Measurements from ENCODE around the gene TACC2. TPM values are rescaled to one million over a fixed set of nuclear protein-coding genes. Genes with fewer than 3 reads are reported as not detected.
"Not testable (repeated sequence)": the region's sequence is repeated elsewhere in the genome, so short reads cannot be mapped to it uniquely, and the experiment has no call there.

Gene TACC2
- total RNA-seq, 4 donors from 2014 or later, result 63.1 to 102 (median 74.9) TPM

GRCh38 chr10:121956111-121957061 lies 32.6 kb upstream of the TACC2 start:
- Histone ChIP-seq H3K27ac (no peak overlapping the region), H3K4me1 (no peaks in the 10 kb centered on the region), H3K27me3 (no peaks in the 10 kb centered on the region), H3K36me3 (peaks cover 0 to 84% of the 10 kb centered on the region in 2 donors), H3K4me3 (no peak overlapping the region), H3K9me3 (no peaks in the 10 kb centered on the region)
- ATAC-seq, result no peak
- TF ChIP-seq POLR2AphosphoS5 (IDR thresholded peaks at IDR 0.05), result no peak
- TF ChIP-seq EP300 (IDR thresholded peaks at IDR 0.05), result no peak
- no peak for TF ChIP-seq CTCF (IDR thresholded peaks at IDR 0.05)
- TF ChIP-seq POLR2A (IDR thresholded peaks at IDR 0.05), result no peak
- 77 to 78% methylated on average over 7 of the region's 7 CpGs for WGBS, 2 donors (ENCODE audit: low coverage in 1 of 2)

DNA sequence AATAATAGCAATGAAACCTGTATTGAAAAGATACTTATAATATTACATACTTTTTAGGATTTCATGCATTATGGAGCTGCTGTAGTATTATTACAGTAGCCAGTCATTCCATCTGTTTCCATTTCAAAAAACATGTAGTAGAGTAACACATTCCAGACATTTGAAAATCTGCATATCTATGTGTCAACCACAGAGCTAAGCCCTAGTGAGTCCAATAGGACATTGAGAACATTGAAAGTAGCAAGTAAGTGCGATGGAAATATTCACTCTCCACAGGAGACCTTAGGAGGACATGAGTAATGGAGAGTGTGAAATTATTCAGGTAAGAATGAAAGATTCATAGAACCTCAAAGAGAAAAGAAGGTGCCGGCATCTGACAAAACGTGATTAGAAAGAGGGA lies 29.3 kb upstream of the TACC2 start:
- Histone ChIP-seq H3K36me3 (peaks cover 0 to 96% of the 10 kb centered on the region in 2 donors), H3K9me3 (no peaks in the 10 kb centered on the region), H3K27me3 (no peaks in the 10 kb centered on the region), H3K4me3 (no peak overlapping the region), H3K4me1 (no peaks in the 10 kb centered on the region), H3K27ac (no peak overlapping the region)
- whole genome bisulfite sequencing, 2 donors (ENCODE audit: low coverage in 1 of 2), result 85 to 88% methylated on average over 2 to 3 of the region's 3 CpGs
- TF ChIP-seq POLR2AphosphoS5 (IDR thresholded peaks at IDR 0.05), result no peak
- no peak for TF ChIP-seq POLR2A (IDR thresholded peaks at IDR 0.05)
- TF ChIP-seq CTCF (IDR thresholded peaks at IDR 0.05), result no peak
- TF ChIP-seq EP300 (IDR thresholded peaks at IDR 0.05), result no peak
- no peak for ATAC-seq

DNA sequence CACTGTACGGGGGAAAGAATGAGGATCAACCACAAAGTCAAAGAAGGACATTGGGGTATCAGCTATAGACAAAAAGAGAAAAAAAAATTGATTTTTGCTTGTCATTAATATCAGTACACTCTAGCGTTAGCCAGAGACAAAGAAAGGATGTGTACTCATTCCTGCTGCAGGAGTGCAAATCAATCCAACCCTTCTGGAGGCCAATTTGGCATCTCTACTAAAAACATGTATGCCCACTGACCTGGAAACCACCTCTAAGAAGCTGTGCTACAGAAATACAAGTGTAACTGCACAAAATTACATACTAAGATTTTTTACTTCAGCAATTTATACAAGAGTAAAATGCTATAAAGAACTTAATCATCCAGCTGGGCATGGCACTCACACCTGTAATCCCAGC lies 27.5 kb upstream of the TACC2 start:
- peaks cover 0 to 97% of the 10 kb centered on the region in 2 donors for H3K36me3 ChIP-seq

DNA sequence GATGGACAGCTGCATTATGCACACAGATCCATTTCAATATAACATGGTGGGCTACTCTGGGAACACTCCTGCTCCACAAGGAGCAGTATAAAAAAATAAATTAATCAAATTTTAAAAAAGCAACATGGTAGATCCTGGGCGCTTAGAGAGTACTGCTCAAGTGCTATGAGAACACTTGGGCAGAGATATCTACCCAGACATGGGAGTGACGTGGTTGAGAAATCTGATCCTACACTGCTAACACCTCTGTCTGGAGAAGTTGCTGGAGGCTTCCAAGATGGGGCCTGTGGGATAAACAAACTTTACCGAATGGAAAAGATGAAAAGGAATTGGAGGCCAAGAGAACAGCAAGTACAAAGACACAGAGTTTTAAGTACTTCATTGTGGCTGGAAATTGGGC lies 23.0 kb upstream of the TACC2 start:
- Histone ChIP-seq H3K36me3 (peaks cover 0 to 97% of the 10 kb centered on the region in 2 donors), H3K9me3 (no peaks in the 10 kb centered on the region), H3K27ac (no peak overlapping the region), H3K4me3 (no peak overlapping the region), H3K4me1 (peaks cover 0 to 11% (median 0%) of the 10 kb centered on the region in 3 donors), H3K27me3 (no peaks in the 10 kb centered on the region)
- 57 to 72% methylated on average over 3 of the region's 3 CpGs for WGBS, 2 donors (ENCODE audit: low coverage in 1 of 2)
- ATAC-seq, result no peak
- TF ChIP-seq EP300 (IDR thresholded peaks at IDR 0.05), result no peak
- no peak for TF ChIP-seq POLR2A (IDR thresholded peaks at IDR 0.05)
- TF ChIP-seq POLR2AphosphoS5 (IDR thresholded peaks at IDR 0.05), result no peak
- no peak for TF ChIP-seq CTCF (IDR thresholded peaks at IDR 0.05)

More for the DNA sequence above, 27.5 kb upstream of the TACC2 start:
- ATAC-seq, result no peak
- 88 to 93% methylated on average over 2 of the region's 2 CpGs for WGBS, 2 donors (ENCODE audit: low coverage in 1 of 2)
- no peaks in the 10 kb centered on the region for H3K9me3 ChIP-seq
- no peaks in the 10 kb centered on the region for H3K27me3 ChIP-seq
- no peak for TF ChIP-seq CTCF (IDR thresholded peaks at IDR 0.05)
- no peak overlapping the region for H3K4me3 ChIP-seq
- H3K4me1 ChIP-seq, result no peaks in the 10 kb centered on the region
- no peak overlapping the region for H3K27ac ChIP-seq

DNA sequence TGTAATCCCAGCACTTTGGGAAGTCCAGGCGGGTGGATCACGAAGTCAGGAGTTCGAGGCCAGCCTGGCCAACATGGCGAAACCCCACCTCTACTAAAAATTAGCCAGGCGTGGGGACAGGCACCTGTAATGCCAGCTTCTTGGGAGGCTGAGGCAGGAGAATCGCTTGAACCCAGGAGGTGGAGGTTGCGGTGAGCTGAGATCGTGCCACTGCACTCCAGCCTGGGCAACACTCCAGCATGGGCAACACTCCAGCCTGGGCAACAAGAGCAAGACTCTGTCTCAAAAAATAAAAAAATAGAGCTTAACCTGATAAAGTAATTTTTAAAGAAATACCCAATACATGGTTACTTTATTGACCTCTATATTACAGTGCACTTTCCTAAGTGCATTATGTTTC lies 19.9 kb upstream of the TACC2 start:
- H3K9me3 ChIP-seq, H3K4me3 ChIP-seq, ATAC-seq, H3K27ac ChIP-seq, H3K27me3 ChIP-seq: not testable (repeated sequence)
- WGBS, 2 donors (ENCODE audit: low coverage in 1 of 2), result 78 to 88% methylated on average over 4 to 7 of the region's 8 CpGs
- Histone ChIP-seq H3K4me1 (peaks cover 4 to 35% (median 16%) of the 10 kb centered on the region in 3 donors), H3K36me3 (peaks cover 0 to 82% of the 10 kb centered on the region in 2 donors)

Data from gastroesophageal sphincter (tissue), 4 donors.